ENCODE data around the gene KIF20B.
"Not testable (repeated sequence)": the region's sequence is repeated elsewhere in the genome, so short reads cannot be mapped to it uniquely, and the experiment has no call there.

Gene KIF20B

GRCh38 chr10:89789188-89789877, 87.9 kb downstream of the KIF20B start:
- DNase-seq: no peak

- no peak for DNase-seq
Observed at GRCh38 chr10:89792187-89792586, 90.8 kb downstream of the KIF20B start.

- no peak for DNase-seq
Observed at GRCh38 chr10:89793649-89794254, 92.4 kb downstream of the KIF20B start.

- no peak for DNase-seq
Observed at GRCh38 chr10:89795840-89796239, 94.5 kb downstream of the KIF20B start.

- no peak for DNase-seq
Observed at GRCh38 chr10:89798092-89798491, 96.7 kb downstream of the KIF20B start.

- DNase-seq: no peak
Observed at GRCh38 chr10:89799573-89799972, 98.2 kb downstream of the KIF20B start.

- no peak for DNase-seq
Observed at GRCh38 chr10:89805599-89806013, 104.2 kb downstream of the KIF20B start.

GRCh38 chr10:89808842-89809241, 107.5 kb downstream of the KIF20B start:
- no peak for DNase-seq

- DNase-seq: no peak
Observed at GRCh38 chr10:89809766-89810165, 108.4 kb downstream of the KIF20B start.

- no peak for DNase-seq
Observed at GRCh38 chr10:89810908-89811525, 109.6 kb downstream of the KIF20B start.

GRCh38 chr10:89813546-89813945, 112.2 kb downstream of the KIF20B start:
- DNase-seq: no peak

GRCh38 chr10:89814278-89814677, 112.9 kb downstream of the KIF20B start:
- DNase-seq: no peak

- no peak for DNase-seq
Observed at GRCh38 chr10:89815049-89815853, 113.9 kb downstream of the KIF20B start.

- DNase-seq: not testable (repeated sequence)
Observed at GRCh38 chr10:89819008-89819407, 117.6 kb downstream of the KIF20B start.
